Activated CD4-positive, alpha-beta T cell treated with anti-CD3 and anti-CD28 coated beads, Interleukin-2, amount 50 U/mL, for 48 hours (primary cell): ENCODE results near the gene TRPV3.
A peak's percentile ranks its signal among the peaks of the same experiment; 100 is the strongest.

Experiments used
- DNase-seq, 2 experiments: peaks; one replicate each; pipeline ENCODE4 v3.0.0-alpha.2; 2020

Gene TRPV3

DNA sequence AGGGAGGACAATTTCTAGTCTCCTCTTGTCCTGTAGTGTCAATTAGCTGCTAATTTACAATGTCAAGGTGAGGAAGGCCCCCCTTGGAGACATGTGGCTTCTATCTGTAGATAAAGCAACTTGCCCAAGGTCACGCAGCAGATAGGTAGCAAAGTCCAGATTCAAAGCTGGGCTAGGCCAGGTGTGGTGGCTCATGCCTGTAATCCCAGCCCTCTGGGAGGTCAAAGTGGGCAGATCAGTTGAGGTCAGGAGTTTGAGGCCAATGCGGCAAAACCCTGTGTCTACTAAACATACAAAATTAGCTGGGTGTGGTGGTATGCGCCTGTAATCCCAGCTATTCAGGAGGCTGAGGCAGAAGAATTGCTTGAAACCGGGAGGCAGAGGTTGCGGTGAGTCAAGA, 11.1 kb downstream of the TRPV3 start:
- DNase-seq, result no peak

DNA sequence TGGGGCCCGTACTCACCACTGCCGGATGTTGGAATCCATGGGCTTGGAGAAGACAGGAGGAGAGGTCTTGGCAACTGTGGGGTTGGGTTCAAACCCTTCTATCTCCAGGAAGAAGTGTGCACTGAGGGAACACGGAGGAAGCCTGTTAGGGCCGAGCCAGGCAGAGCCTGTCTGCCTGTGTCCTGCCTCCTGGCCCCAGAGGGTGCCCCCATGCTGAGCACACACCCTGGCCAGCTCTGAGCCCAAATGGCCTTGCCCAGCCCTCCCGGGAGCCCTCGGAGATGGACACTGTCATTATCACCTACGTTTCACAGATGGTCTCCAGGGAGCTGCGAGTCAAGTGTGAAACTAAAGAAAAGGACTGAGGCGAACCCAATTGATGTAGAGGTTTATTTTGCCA, 12.5 kb downstream of the TRPV3 start:
- no peak for DNase-seq

DNA sequence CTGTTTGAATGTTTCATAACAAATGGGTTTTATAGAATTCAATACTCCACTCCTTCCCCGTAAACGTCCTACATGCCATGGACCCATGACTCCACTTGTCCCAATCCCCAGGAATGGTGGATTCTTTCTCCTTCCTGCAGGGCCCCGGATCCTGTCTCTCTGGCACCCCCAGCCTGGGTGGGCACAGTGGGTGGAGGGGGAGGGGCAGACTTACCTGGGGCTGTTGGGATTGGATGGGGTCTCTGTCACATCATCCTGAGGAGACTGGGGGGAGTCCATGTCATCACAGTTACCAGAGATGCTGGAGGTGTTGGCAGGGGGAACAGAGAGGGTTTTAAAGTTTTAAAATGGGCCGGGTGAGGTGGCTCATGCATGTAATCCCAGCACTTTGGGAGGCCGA, 13.2 kb downstream of the TRPV3 start:
- no peak for DNase-seq

DNA sequence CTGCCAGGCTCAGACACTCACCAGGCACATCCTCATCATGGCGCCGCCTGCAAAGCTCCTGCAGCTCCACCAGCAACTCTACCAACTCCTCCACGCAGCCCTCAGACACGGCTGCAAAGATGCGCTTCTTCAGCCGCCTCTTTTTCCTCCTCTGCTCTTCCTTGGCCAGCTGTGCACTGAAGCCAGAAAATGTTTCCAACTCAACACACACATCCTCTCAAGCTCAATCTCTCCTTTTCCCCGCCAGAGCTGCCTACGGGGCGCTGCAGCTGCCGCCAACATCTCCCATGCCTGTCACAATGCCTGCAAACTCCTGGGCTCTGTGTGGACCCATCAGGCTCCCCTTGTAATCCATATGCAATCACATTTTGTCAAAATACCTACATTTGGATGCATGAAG, 14.2 kb downstream of the TRPV3 start:
- no peak for DNase-seq

DNA sequence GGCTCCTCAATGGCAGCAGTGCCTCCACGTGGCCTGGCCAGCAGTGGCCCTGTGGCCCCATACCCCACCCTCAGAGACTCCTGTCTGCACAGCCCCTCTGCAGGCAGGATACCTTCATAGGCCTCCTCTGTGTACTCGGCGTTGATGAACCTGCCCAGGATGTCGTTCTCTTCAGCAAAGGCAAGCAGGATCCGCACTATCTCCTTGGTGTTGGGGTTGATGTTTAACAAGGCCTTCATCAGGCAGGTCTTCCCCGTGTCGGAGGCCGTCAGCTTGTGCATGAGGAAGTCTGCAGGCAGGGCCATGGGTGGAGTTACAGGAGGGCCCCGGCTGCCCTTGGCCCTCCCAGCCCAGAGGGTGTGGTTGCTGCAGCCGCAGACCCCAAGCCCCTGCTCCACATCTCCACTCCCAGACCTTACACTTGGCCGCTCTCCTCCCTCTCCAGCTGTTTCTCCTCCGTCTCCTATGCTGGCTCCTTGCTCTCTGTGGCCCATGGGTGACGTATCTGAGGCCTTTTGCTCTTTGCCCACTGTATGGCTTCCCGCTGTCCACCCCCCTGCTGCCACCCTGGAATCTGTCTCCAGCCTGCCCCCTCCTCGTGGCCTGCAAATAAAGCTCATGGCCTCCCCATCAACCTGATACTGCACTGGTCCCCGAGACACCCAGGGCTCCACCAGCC, 15.1 kb downstream of the TRPV3 start:
- no peak for DNase-seq

DNA sequence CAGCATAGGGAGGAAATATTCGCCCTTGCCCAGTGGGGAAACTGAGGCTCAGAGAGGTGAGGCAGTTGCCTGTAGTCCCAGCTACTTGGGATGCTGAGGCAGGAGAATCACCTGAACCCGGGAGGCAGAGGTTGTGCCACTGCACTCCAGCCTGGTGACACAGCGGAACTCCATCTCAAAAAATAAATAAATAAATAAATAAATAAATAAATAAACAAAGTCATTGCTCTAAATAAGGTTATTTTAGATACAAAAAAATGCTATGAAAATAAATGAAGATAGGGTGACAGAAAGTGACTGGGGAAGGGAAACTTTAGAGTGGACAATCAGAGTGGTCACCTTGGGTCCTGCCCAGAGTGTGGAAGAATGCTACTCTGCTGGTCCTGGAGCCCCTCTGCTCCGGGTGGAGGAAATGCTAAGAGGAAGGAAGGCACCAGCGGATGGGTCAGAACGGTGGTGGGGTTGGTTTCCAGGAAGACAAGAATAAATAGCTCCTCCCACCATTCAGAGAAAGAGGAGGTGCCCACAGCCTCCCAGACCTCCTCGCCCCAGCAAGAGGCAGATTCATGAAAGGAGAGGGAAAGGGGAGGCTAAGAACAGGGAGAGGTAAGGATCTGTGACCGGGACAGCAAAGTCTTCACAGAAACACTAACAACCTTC, 17.6 kb downstream of the TRPV3 start:
- no peak for DNase-seq

DNA sequence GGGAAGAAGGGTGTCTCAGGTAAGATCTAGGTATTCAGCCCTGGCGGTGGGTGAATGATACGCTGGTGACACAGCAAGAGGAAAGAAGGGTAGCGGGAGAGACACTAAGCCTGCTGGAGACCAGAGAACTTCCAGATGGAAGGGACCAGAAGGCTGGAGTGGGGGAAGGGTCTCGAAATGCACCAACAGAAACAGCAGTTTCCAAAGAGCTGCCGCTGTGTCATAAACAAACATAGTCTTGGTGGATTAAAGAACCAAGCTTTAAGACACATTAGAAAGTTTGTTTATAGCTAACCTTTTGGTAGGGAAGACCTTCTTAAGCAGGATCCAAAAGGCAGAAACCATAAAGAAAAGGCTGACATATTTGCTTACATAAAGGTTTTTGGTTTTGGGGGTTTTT, 20.9 kb downstream of the TRPV3 start:
- DNase-seq, result no peak

DNA sequence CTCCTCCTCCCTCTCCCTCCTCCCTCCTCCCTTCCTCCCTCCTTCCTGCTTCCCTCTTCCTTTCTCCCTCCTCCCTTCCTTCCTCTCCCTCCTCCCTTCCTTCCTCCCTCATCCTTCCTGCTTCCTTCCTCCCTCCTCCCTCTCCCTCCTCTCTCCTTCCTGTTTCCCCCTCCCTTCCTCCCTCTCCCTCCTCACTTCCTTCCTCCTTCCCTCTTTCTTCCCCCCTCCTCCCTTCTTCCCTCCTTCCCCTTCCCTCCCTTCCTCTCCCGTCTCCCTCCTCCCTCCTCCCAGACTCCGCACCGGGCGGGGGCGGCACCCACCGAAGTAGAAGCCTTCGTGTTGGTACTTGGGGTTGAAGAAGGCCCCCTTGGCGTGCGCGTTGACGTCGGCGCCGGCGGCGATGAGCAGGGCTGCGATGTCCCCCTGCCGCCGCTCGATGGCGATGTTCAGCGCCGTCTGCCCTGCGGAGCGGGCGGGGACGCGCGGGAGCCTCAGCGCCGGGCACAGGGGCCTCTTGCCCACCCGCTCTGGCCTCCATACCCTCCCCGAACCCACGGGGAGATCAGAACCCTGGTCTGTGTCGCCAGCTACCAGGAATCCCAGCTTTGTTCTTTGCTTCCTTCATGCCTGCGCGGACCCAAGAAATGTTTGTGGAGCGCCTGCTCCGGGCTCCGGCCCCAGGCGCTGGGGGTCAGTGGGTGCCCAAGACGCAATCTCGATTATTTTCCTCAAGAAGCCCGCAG, 22.2 kb downstream of the TRPV3 start:
- DNase-seq, result peak; percentile 64 to 71

DNA sequence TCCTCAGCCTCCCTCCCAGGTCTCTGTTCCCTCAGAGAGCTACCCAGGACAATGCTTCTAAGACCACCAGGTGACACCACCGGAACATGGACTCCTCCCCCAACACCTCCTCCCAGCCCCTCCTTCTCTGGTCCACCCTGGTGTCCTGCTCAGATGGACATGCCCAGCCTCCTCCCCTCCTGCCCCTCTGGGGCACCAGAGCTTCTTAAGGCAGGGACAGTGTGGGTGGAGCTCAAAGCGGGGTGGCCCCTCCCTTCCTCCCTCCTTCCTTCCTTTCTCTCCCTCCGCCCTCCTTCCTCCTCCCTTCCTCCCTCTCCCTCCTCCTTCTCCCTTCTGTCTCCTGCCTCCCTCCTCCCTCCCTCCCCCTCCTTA, 22.7 kb downstream of the TRPV3 start:
- peak in 1 of 2 experiments; percentile 21 for DNase-seq

- no peak for DNase-seq
Measured at GRCh38 chr17:3533752-3534151, 23.9 kb downstream of the TRPV3 start.

- no peak for DNase-seq
Measured at GRCh38 chr17:3532859-3533142, 24.8 kb downstream of the TRPV3 start.

DNA sequence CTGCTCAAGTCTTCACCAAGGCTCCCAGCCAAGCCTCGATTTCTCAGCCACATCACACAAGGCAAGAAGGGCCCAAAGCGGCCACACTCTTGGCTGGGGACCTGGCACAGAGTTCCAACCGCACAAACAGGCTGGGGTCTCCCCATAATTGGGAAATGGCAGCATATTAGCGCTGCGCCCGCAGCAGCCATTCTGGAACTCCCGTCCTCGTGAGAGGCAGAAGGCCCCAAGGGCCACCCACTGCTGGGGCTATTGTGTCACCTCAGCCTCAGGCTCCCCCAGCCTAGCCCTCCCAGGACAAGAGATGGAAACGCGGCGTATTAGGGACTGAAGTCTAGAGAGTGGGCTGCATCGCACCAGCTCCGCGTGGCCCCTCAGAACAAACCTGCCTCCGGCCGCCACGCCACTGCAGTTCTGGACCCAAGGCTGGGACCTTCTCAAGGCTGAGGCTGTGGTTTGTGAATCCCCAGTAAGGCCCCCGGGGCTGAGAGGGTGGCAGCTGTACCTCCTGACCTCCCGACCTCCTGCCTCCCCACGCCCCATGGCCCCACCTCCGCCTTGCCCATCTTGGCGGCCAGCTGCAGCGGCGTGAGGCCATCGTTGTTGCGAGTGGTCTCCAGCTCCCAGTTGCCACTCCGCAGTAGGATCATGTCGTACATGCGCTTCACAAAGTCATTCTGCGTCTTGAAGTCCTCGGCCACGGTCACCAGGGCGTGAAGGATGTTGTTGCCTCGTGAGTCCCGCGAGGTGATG, 25.3 kb downstream of the TRPV3 start:
- DNase-seq, result no peak

GRCh38 chr17:3531266-3532101, 26.1 kb downstream of the TRPV3 start:
- DNase-seq, result no peak

DNA sequence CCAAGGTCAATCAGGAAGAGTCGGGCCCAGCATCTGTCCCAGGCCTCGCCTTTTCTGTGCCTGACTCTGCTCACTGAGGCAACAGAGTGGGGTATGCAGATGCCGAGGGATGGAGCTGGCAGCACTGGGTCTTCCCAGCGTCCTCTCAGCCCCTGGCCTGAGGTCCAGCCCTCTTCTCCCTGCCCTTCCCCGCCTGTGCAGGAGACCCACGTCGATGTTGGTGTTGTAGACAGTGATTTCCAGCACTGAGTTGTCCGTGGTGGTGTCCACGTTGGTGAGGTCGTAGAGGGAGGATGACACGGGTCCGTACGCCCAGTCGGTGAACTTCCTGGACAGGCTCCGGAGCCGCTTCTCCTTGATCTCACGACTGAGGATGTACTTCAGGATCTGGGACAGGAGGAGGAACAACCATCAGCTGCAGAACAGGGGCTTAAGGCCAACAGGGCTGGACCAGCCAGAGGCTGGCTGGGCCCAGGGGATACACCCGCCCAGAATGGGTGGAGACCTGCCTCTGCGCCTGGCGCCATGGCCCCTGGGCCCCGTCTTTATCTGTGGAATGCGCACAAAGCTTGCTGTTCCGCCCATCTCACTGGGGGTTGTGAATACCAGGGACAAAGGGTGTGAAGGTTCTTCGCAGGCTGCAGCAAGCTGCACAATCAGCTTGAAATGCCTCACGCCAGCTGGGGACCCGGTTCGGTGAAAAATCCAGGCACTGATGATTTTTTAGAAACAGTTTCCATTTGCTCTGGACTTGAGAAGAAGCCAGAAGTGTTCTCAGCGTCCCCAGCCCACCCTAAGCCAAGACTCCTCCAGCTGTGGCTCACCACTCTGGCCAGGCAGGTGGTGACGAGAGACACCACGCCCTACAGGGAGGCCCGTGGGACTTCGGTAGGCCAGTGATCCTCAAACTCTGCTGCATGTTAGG, 27.5 kb downstream of the TRPV3 start:
- no peak for DNase-seq

- no peak for DNase-seq
Measured at GRCh38 chr17:3528880-3529511, 28.6 kb downstream of the TRPV3 start.

GRCh38 chr17:3528403-3528851, 29.2 kb downstream of the TRPV3 start:
- DNase-seq, result no peak

- DNase-seq, result no peak
Measured at GRCh38 chr17:3527896-3528295, 29.7 kb downstream of the TRPV3 start.

GRCh38 chr17:3527468-3527867, 30.1 kb downstream of the TRPV3 start:
- no peak for DNase-seq

DNA sequence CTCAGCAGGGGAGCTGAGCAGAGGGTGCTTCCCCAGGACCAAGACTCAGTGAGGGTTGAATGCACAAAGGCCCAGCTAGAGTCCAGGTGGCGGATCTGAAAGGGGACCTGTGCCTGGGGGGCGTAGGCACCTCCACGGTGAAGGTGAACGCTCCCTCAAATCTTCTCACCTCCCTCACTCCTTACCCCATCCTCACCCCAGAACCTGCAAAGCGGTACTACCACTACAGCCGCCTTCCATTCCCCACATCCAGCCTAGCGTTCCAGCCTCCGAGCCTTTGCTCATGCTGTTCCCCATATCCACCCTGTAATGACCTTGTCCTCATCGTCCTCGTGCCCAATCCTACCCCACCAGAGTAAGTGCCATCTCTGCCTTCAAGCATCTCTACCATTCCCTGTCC, 30.6 kb downstream of the TRPV3 start:
- DNase-seq, result no peak

DNA sequence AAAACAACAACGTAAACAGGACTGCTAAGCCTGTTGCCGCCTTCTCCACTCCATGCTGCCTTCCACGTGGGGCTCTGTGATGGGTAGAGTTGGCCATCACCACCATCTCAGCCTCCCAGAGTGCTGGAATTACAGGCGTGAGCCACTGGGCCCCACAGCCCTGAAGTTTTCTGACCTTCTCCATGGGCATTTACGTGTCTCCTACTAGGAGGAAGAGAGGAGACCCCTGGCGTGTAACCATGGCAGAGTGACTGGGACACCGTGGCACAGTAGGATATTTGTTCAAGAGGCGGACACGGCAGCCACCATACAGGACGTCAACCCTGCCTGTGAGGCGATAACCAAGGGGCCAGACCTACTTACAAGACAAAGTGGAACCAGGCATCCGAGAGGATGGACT, 31.1 kb downstream of the TRPV3 start:
- no peak for DNase-seq

- no peak for DNase-seq
Measured at GRCh38 chr17:3524024-3524423, 33.6 kb downstream of the TRPV3 start.
